ENCODE results near the gene JMJD4.

GRCh38 chr1:227780101-227781044 lies 45.3 kb upstream of the JMJD4 start:
- no peak for TF ChIP-seq KAT7 (CRISPR knock-in tag; IDR thresholded peaks at IDR 0.05; ENCODE audit: borderline replicate concordance)
- no peak for TF ChIP-seq SMC3 (conservative IDR thresholded peaks at IDR 0.05; ENCODE audit: insufficient read depth, low read depth, low read length)
- TF ChIP-seq NKRF (IDR thresholded peaks at IDR 0.05; ENCODE audit: borderline replicate concordance), result no peak
- TF ChIP-seq RHOXF2B (CRISPR knock-in tag; conservative IDR thresholded peaks at IDR 0.05), result no peak
- TF ChIP-seq SNAPC5 (CRISPR knock-in tag; IDR thresholded peaks at IDR 0.05), result no peak
- no peak for TF ChIP-seq CTCF (IDR thresholded peaks at IDR 0.05 in 2 of 3, conservative IDR thresholded peaks at IDR 0.05 in 1 of 3; ENCODE audit: insufficient read depth in 2 of 3, low read depth in 1 of 3, low read length in 3 of 3)
- TF ChIP-seq POLR2AphosphoS2 (IDR thresholded peaks at IDR 0.05; ENCODE audit: low read length), result no peak
- TF ChIP-seq TARDBP (IDR thresholded peaks at IDR 0.05), result no peak
- no peak for TF ChIP-seq E2F8 (IDR thresholded peaks at IDR 0.05; ENCODE audit: low read depth, partially characterized antibody)
